ENCODE data around the gene FAAP20.
A peak's percentile ranks its signal among the peaks of the same experiment; 100 is the strongest.

Gene FAAP20

DNA sequence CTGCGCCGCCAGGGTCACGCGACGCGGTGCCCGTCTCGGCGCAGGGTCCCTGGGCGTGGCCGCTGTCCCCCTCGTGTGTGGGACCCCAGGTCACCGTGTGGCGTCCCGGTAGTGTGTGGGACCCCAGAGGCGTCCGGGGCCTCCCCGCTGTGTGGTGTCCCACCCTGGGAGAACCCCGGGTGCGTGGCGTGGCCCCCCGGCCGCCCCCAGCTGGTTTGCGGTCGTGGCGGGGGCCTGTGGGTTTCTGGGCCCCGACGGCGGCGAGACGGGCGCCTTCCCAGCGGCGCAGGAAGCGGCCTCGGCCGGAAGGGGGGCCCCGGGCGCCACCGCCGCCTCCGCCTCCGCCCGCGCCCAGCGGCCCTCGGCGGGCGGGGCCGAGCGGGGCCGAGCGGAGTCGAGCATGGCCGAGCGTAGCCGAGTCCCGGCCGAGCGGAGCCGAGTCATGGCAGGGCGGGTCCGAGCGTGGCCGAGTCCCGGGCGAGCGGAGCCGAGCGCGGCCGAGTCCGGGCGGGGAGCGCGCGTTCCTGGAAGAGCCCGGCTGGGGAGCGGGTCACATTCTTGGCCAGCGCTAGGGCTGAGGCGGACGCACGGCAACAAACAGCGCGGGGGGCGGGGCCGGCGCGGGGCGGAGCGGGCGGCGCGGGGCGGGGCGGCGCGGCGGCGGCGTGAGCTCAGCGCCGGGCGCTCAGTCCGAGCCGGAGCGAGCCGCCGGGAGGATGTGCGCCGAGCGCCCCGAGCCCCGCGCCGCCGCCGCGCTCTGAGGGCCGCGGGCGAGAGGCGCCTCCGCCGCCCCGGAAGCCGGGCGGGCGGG, 33.0 kb upstream of the FAAP20 start (continued):
- TF ChIP-seq GLIS2 (tag by site-specific recombination; IDR thresholded peaks at IDR 0.05) (peak; percentile 92), ZIC2 (tag by site-specific recombination; IDR thresholded peaks at IDR 0.05) (peak; percentile 84), KLF9 (tag by site-specific recombination; IDR thresholded peaks at IDR 0.05; ENCODE audit: low read depth) (peak; percentile 35; the same call in 1 of the 2 replicates), GLIS1 (tag by site-specific recombination; IDR thresholded peaks at IDR 0.05) (peak; percentile 88), HOXD13 (CRISPR knock-in tag; IDR thresholded peaks at IDR 0.05; ENCODE audit: borderline replicate concordance) (no peak)
- TF ChIP-seq, protein P1, sequence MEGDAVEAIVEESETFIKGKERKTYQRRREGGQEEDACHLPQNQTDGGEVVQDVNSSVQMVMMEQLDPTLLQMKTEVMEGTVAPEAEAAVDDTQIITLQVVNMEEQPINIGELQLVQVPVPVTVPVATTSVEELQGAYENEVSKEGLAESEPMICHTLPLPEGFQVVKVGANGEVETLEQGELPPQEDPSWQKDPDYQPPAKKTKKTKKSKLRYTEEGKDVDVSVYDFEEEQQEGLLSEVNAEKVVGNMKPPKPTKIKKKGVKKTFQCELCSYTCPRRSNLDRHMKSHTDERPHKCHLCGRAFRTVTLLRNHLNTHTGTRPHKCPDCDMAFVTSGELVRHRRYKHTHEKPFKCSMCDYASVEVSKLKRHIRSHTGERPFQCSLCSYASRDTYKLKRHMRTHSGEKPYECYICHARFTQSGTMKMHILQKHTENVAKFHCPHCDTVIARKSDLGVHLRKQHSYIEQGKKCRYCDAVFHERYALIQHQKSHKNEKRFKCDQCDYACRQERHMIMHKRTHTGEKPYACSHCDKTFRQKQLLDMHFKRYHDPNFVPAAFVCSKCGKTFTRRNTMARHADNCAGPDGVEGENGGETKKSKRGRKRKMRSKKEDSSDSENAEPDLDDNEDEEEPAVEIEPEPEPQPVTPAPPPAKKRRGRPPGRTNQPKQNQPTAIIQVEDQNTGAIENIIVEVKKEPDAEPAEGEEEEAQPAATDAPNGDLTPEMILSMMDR (tag by site-specific recombination; IDR thresholded peaks at IDR 0.05): peak; percentile 26; the same call in 1 of the 2 replicates
- TF ChIP-seq, protein P2, sequence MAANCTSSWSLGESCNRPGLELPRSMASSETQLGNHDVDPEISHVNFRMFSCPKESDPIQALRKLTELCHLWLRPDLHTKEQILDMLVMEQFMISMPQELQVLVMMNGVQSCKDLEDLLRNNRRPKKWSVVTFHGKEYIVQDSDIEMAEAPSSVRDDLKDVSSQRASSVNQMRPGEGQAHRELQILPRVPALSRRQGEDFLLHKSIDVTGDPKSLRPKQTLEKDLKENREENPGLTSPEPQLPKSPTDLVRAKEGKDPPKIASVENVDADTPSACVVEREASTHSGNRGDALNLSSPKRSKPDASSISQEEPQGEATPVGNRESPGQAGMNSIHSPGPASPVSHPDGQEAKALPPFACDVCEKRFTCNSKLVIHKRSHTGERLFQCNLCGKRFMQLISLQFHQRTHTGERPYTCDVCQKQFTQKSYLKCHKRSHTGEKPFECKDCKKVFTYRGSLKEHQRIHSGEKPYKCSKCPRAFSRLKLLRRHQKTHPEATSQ (tag by site-specific recombination; IDR thresholded peaks at IDR 0.05): 0 out of 2 replicates have a peak, but pooled peaks have one; percentile 65

DNA sequence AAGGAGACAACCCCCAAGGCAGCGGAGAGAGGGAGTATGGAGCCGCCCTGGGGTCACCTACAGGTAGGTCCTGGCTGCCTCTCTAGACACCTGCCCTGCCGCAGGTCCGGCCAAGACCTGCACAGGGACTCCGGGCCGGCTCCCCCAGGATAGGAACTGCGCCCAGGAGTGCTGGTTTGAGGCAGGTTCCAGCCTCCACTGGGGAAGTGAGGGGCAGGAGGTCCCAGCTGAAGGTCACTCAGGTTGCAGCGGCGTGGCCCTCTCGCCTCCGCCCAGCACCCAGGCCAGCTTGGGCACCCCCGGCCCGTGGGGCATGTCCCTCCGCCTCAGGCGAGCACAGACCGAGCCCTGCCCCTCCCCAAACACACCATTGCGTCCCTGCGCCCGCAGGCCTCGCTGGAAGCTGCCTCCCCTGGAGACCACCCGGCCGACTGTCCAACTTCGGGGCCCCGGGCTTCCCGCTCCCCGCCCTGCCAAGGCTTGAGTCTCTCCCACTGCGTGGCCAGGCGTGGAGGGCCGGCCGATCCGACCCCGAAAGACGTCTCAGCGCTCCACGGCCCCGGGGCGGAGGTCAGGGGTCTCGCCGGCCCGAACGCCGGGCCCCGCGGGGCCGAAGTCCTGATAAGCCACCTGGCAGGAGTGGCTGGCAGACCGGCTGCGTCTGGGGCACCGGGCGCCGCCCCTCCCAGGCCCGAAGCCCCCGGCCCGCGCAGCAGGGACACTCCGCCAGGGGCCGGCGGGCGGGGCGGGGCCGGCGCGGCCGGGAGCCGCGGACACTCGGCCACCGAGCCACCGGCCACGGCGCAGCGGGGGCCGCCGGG, 32.2 kb upstream of the FAAP20 start:
- peak overlapping the region; percentile 78 for H3K4me3 ChIP-seq (ENCODE audit: low read depth, low read length)
- TF ChIP-seq GLI2 (tag by site-specific recombination; IDR thresholded peaks at IDR 0.05; ENCODE audit: borderline replicate concordance, low read depth) (no peak), ZNF624 (tag by site-specific recombination; IDR thresholded peaks at IDR 0.05) (no peak), REPIN1 (tag by site-specific recombination; IDR thresholded peaks at IDR 0.05; ENCODE audit: low read depth) (no peak), ZNF530 (tag by site-specific recombination; IDR thresholded peaks at IDR 0.05; ENCODE audit: low read depth) (no peak), GLIS2 (tag by site-specific recombination; IDR thresholded peaks at IDR 0.05) (0 out of 2 replicates have a peak, but pooled peaks have one; percentile 20), ZNF391 (tag by site-specific recombination; IDR thresholded peaks at IDR 0.05; ENCODE audit: borderline replicate concordance, low read depth) (no peak)
- TF ChIP-seq, protein P3, sequence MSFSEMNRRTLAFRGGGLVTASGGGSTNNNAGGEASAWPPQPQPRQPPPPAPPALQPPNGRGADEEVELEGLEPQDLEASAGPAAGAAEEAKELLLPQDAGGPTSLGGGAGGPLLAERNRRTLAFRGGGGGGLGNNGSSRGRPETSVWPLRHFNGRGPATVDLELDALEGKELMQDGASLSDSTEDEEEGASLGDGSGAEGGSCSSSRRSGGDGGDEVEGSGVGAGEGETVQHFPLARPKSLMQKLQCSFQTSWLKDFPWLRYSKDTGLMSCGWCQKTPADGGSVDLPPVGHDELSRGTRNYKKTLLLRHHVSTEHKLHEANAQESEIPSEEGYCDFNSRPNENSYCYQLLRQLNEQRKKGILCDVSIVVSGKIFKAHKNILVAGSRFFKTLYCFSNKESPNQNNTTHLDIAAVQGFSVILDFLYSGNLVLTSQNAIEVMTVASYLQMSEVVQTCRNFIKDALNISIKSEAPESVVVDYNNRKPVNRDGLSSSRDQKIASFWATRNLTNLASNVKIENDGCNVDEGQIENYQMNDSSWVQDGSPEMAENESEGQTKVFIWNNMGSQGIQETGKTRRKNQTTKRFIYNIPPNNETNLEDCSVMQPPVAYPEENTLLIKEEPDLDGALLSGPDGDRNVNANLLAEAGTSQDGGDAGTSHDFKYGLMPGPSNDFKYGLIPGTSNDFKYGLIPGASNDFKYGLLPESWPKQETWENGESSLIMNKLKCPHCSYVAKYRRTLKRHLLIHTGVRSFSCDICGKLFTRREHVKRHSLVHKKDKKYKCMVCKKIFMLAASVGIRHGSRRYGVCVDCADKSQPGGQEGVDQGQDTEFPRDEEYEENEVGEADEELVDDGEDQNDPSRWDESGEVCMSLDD (tag by site-specific recombination; IDR thresholded peaks at IDR 0.05): 0 out of 2 replicates have a peak, but pooled peaks have one; percentile 33
- TF ChIP-seq, protein P4, sequence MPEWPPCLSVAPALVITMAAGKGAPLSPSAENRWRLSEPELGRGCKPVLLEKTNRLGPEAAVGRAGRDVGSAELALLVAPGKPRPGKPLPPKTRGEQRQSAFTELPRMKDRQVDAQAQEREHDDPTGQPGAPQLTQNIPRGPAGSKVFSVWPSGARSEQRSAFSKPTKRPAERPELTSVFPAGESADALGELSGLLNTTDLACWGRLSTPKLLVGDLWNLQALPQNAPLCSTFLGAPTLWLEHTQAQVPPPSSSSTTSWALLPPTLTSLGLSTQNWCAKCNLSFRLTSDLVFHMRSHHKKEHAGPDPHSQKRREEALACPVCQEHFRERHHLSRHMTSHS (tag by site-specific recombination; IDR thresholded peaks at IDR 0.05): no peak
- TF ChIP-seq, protein P5, sequence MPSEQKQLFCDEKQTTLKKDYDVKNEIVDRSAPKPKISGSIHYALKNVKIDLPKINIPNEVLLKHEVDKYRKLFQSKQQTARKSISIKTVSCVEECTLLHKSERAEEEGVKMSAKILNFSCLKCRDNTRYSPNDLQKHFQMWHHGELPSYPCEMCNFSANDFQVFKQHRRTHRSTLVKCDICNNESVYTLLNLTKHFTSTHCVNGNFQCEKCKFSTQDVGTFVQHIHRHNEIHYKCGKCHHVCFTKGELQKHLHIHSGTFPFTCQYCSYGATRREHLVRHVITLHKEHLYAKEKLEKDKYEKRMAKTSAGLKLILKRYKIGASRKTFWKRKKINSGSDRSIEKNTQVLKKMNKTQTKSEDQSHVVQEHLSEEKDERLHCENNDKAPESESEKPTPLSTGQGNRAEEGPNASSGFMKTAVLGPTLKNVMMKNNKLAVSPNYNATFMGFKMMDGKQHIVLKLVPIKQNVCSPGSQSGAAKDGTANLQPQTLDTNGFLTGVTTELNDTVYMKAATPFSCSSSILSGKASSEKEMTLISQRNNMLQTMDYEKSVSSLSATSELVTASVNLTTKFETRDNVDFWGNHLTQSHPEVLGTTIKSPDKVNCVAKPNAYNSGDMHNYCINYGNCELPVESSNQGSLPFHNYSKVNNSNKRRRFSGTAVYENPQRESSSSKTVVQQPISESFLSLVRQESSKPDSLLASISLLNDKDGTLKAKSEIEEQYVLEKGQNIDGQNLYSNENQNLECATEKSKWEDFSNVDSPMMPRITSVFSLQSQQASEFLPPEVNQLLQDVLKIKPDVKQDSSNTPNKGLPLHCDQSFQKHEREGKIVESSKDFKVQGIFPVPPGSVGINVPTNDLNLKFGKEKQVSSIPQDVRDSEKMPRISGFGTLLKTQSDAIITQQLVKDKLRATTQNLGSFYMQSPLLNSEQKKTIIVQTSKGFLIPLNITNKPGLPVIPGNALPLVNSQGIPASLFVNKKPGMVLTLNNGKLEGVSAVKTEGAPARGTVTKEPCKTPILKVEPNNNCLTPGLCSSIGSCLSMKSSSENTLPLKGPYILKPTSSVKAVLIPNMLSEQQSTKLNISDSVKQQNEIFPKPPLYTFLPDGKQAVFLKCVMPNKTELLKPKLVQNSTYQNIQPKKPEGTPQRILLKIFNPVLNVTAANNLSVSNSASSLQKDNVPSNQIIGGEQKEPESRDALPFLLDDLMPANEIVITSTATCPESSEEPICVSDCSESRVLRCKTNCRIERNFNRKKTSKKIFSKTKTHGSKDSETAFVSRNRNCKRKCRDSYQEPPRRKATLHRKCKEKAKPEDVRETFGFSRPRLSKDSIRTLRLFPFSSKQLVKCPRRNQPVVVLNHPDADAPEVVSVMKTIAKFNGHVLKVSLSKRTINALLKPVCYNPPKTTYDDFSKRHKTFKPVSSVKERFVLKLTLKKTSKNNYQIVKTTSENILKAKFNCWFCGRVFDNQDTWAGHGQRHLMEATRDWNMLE (tag by site-specific recombination; conservative IDR thresholded peaks at IDR 0.05; ENCODE audit: low read depth): no peak
- TF ChIP-seq, protein P6, sequence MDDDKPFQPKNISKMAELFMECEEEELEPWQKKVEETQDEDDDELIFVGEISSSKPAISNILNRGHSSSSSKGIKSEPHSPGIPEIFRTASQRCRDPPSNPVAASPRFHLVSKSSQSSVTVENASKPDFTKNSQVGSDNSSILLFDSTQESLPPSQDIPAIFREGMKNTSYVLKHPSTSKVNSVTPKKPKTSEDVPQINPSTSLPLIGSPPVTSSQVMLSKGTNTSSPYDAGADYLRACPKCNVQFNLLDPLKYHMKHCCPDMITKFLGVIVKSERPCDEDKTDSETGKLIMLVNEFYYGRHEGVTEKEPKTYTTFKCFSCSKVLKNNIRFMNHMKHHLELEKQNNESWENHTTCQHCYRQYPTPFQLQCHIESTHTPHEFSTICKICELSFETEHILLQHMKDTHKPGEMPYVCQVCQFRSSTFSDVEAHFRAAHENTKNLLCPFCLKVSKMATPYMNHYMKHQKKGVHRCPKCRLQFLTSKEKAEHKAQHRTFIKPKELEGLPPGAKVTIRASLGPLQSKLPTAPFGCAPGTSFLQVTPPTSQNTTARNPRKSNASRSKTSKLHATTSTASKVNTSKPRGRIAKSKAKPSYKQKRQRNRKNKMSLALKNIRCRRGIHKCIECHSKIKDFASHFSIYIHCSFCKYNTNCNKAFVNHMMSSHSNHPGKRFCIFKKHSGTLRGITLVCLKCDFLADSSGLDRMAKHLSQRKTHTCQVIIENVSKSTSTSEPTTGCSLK (tag by site-specific recombination; IDR thresholded peaks at IDR 0.05): no peak
- H3K4me1 ChIP-seq (ENCODE audit: control insufficient read depth, insufficient read depth, low read length): no peaks in the 10 kb centered on the region
- H3K36me3 ChIP-seq (ENCODE audit: control insufficient read depth in 2 of 2, insufficient read depth in 1 of 2, low read length in 2 of 2): peaks cover 0 to 23% of the 10 kb centered on the region in 2 experiments; a peak in 1 of 3 replicates
- ChIA-PET CTCF (interaction anchor here (1.3 to 2.0 kb wide), 2 partner anchors 32 to 155 kb away, joined by 6 to 8 read pairs; partner anchors contain the start of gene FAAP20), POLR2A (interaction anchor here (1.0 to 1.6 kb wide), 6 partner anchors 9 to 152 kb away, joined by 3 to 21 read pairs (median 5); no protein-coding TSS in a partner anchor)
- peak overlapping the region; percentile 94; the same call in 1 of the 2 replicates for H3K27ac ChIP-seq (ENCODE audit: extremely low read depth, low read depth, low read length)
- no peaks in the 10 kb centered on the region for H3K9me3 ChIP-seq (ENCODE audit: control insufficient read depth, insufficient read depth, low read depth, low read length)
